OCI-LY3 (cell line): ENCODE data around the gene SLC2A6.

Experiments
- H2AFZ ChIP-seq: fragments of 200-600, 300-600 bp; shearing (Covaris generic); 2 replicates; pipeline ENCODE4 v1.6.0; 2014; ENCODE audit warnings: antibody characterized with exemption, low read depth, low read length
- H3K27ac ChIP-seq: fragments of 200-600, 300-600 bp; sonication (generic); 2 replicates; pipeline ENCODE4 v1.5.1; 2014; ENCODE audit warnings: mild to moderate bottlenecking, low read length, moderate library complexity, mixed read lengths
- H3K27me3 ChIP-seq: fragments of 200-600, 300-600 bp; sonication (generic); 2 replicates; pipeline ENCODE4 v1.6.1; 2014; ENCODE audit warnings: low read depth, low read length, mixed read lengths
- H3K36me3 ChIP-seq: fragments of 200-600, 300-600 bp; sonication (generic); replicated peaks from 2 replicates; pipeline ENCODE3; 2014; ENCODE audit warnings: low read depth, low read length, mixed read lengths
- H3K4me1 ChIP-seq: fragments of 300-600, 200-600 bp; sonication (generic); 2 replicates; pipeline ENCODE4 v1.6.1; 2014; ENCODE audit warnings: low read length, mixed read lengths
- H3K4me2 ChIP-seq: fragments of 200-600, 300-600 bp; sonication (generic); 2 replicates; pipeline ENCODE4 v1.6.1; 2014; ENCODE audit warnings: low read length, mixed read lengths
- H3K4me3 ChIP-seq: fragments of 300-600, 200-600 bp; sonication (generic); 2 replicates; pipeline ENCODE4 v1.5.1; 2014; ENCODE audit warnings: antibody characterized with exemption, mild to moderate bottlenecking, low read length, moderate library complexity
- H3K79me2 ChIP-seq: fragments of 300-600, 200-600 bp; shearing (Covaris generic); 2 replicates; pipeline ENCODE4 v1.6.1; 2014; ENCODE audit warnings: mild to moderate bottlenecking, low read length, mixed read lengths
- H3K9ac ChIP-seq: fragments of 300-600, 200-600 bp; shearing (Covaris generic); 2 replicates; pipeline ENCODE4 v1.6.0; 2014; ENCODE audit warnings: mild to moderate bottlenecking, low read length, moderate library complexity
- H3K9me3 ChIP-seq: fragments of 200-600, 300-600 bp; shearing (Covaris generic); 2 replicates; pipeline ENCODE4 v1.6.1; 2014; ENCODE audit warnings: low read length, mixed read lengths; ENCODE audit not compliant: insufficient read depth
- H4K20me1 ChIP-seq: fragments of 200-600, 300-600 bp; sonication (generic); 2 replicates; pipeline ENCODE4 v1.6.1; 2016; ENCODE audit warnings: low read length, mixed read lengths; ENCODE audit not compliant: insufficient read depth
- CTCF ChIP-seq: fragments of 200-600, 300-600 bp; sonication (generic); IDR thresholded peaks from 2 replicates; pipeline ENCODE4 v1.5.1; 2014; ENCODE audit warnings: antibody characterized with exemption, low read length, low read depth
- EZH2phosphoT487 ChIP-seq: fragments of 200-600 bp; shearing (Covaris generic); IDR thresholded peaks from 2 replicates; pipeline ENCODE4 v1.6.1; 2018; ENCODE audit warnings: antibody characterized with exemption, mixed run types, low read depth

Gene SLC2A6

GRCh38 chr9:133494636-133495326 lies 15.9 kb upstream of the SLC2A6 start:
- Histone ChIP-seq H2AFZ (no peak overlapping the region), H3K27ac (no peak overlapping the region), H4K20me1 (no peaks in the 10 kb centered on the region), H3K4me2 (no peak overlapping the region), H3K4me3 (no peak overlapping the region), H3K4me1 (no peaks in the 10 kb centered on the region), H3K9me3 (no peaks in the 10 kb centered on the region), H3K27me3 (peaks cover 8% of the 10 kb centered on the region), H3K36me3 (no peaks in the 10 kb centered on the region), H3K79me2 (no peaks in the 10 kb centered on the region), H3K9ac (no peak overlapping the region)
- TF ChIP-seq CTCF (no peak), EZH2phosphoT487 (no peak)

- H3K9ac ChIP-seq: no peak overlapping the region
- H3K4me3 ChIP-seq: no peak overlapping the region
- H3K79me2 ChIP-seq: no peaks in the 10 kb centered on the region
- no peak overlapping the region for H3K27ac ChIP-seq
- no peaks in the 10 kb centered on the region for H3K9me3 ChIP-seq
- H3K27me3 ChIP-seq: peaks cover 13% of the 10 kb centered on the region
- no peaks in the 10 kb centered on the region for H3K36me3 ChIP-seq
- H4K20me1 ChIP-seq: no peaks in the 10 kb centered on the region
- no peak for TF ChIP-seq CTCF
- TF ChIP-seq EZH2phosphoT487: no peak
- H3K4me2 ChIP-seq: no peak overlapping the region
- no peaks in the 10 kb centered on the region for H3K4me1 ChIP-seq
- no peak overlapping the region for H2AFZ ChIP-seq
These were observed 15.1 kb upstream of the SLC2A6 start for GRCh38 chr9:133493845-133494540.

- Histone ChIP-seq H3K4me2 (no peak overlapping the region), H3K9ac (no peak overlapping the region)
These were observed 14.5 kb upstream of the SLC2A6 start for GRCh38 chr9:133493428-133493827.

More at GRCh38 chr9:133493428-133493827, 14.5 kb upstream of the SLC2A6 start:
- no peak overlapping the region for H3K4me3 ChIP-seq
- no peak overlapping the region for H3K27ac ChIP-seq
- H3K9me3 ChIP-seq: no peaks in the 10 kb centered on the region
- no peaks in the 10 kb centered on the region for H3K79me2 ChIP-seq
- H4K20me1 ChIP-seq: no peaks in the 10 kb centered on the region
- H3K36me3 ChIP-seq: no peaks in the 10 kb centered on the region
- no peak overlapping the region for H2AFZ ChIP-seq
- no peaks in the 10 kb centered on the region for H3K4me1 ChIP-seq
- peaks cover 13% of the 10 kb centered on the region for H3K27me3 ChIP-seq
- no peak for TF ChIP-seq CTCF
- no peak for TF ChIP-seq EZH2phosphoT487
